HepG2 (cell line): Measurements from ENCODE around the gene LRIG1. TPM values are rescaled to one million over a fixed set of nuclear protein-coding genes. Genes with fewer than 3 reads are reported as not detected.

ENCODE experiments used
- ARNT2 ChIP-seq: sonication (generic); formaldehyde crosslinking; IDR thresholded peaks from 2 replicates; pipeline ENCODE4 v1.8.0; 2022; ENCODE audit warnings: mild to moderate bottlenecking, low read depth, missing genetic modification reagents, moderate library complexity
- EP300 ChIP-seq, 3 experiments: sonication (generic) in 1 of 3; formaldehyde crosslinking in 1 of 3; IDR thresholded peaks; 2 replicates each; pipeline versions ENCODE4 v1.5.1 to v1.6.1; 2011 to 2020; ENCODE audit warnings: low read depth in 2 of 3, low read length in 2 of 3, borderline replicate concordance in 1 of 3, improper control_type of control experiment in 1 of 3, mild to moderate bottlenecking in 1 of 3, missing genetic modification reagents in 1 of 3, moderate library complexity in 1 of 3
- ERF ChIP-seq: IDR thresholded peaks from 2 replicates; pipeline ENCODE4 v1.6.1; 2018; ENCODE audit warnings: missing biosample characterization, missing genetic modification reagents
- HOXA5 ChIP-seq: sonication (generic); formaldehyde crosslinking; IDR thresholded peaks from 2 replicates; pipeline ENCODE4 v1.4.0; 2020; ENCODE audit warnings: missing genetic modification reagents
- JARID2 ChIP-seq: sonication (generic); formaldehyde crosslinking; IDR thresholded peaks from 2 replicates; pipeline ENCODE4 v1.8.1; 2023; ENCODE audit warnings: missing genetic modification reagents, inconsistent platforms; ENCODE audit not compliant: insufficient replicate concordance
- KDM5B ChIP-seq: sonication (generic); formaldehyde crosslinking; IDR thresholded peaks from 2 replicates; pipeline ENCODE4 v1.4.0; 2020; ENCODE audit warnings: missing genetic modification reagents, mild to moderate bottlenecking, borderline replicate concordance
- MAFG ChIP-seq: sonication (generic); formaldehyde crosslinking; IDR thresholded peaks from 2 replicates; pipeline ENCODE4 v1.5.1; 2020; ENCODE audit warnings: mild to moderate bottlenecking, missing genetic modification reagents
- SP4 ChIP-seq: sonication (generic); formaldehyde crosslinking; IDR thresholded peaks from 2 replicates; pipeline ENCODE4 v1.8.1; 2023; ENCODE audit warnings: mild to moderate bottlenecking, missing genetic modification reagents
- SP5 ChIP-seq: IDR thresholded peaks from 2 replicates; pipeline ENCODE4 v1.6.1; 2016; ENCODE audit warnings: low read depth, borderline replicate concordance
- STAG1 ChIP-seq: sonication (generic); formaldehyde crosslinking; IDR thresholded peaks from 2 replicates; pipeline ENCODE4 v1.4.0; 2020; ENCODE audit warnings: missing genetic modification reagents
- TSC22D2 ChIP-seq: sonication (generic); formaldehyde crosslinking; IDR thresholded peaks from 2 replicates; pipeline ENCODE4 v1.5.1; 2020; ENCODE audit warnings: missing genetic modification reagents, mild to moderate bottlenecking, borderline replicate concordance
- ZIK1 ChIP-seq: sonication (generic); formaldehyde crosslinking; IDR thresholded peaks from 2 replicates; pipeline ENCODE4 v1.5.0; 2020; ENCODE audit warnings: mild to moderate bottlenecking, low read depth, missing genetic modification reagents, borderline replicate concordance
- ZKSCAN1 ChIP-seq: fragments of 150-350 bp; IDR thresholded peaks from 2 replicates; pipeline ENCODE4 v1.6.1; 2014; ENCODE audit warnings: low read length
- ZNF674 ChIP-seq: sonication (generic); formaldehyde crosslinking; IDR thresholded peaks from 2 replicates; pipeline ENCODE4 v1.5.0; 2020; ENCODE audit warnings: low read depth, mild to moderate bottlenecking, missing genetic modification reagents
- ZNF713 ChIP-seq: sonication (generic); formaldehyde crosslinking; IDR thresholded peaks from 2 replicates; pipeline ENCODE4 v1.4.0; 2020; ENCODE audit warnings: mild to moderate bottlenecking, missing genetic modification reagents
- ZNF768 ChIP-seq: sonication (generic); formaldehyde crosslinking; IDR thresholded peaks from 2 replicates; pipeline ENCODE4 v1.4.0; 2020; ENCODE audit warnings: missing genetic modification reagents
- ZNF782 ChIP-seq: sonication (generic); formaldehyde crosslinking; IDR thresholded peaks from 2 replicates; pipeline ENCODE4 v1.4.0; 2020; ENCODE audit warnings: missing genetic modification reagents, mild to moderate bottlenecking, borderline replicate concordance
- polyA plus RNA-seq, 8 experiments: library from polyadenylated mRNA; depleted of rRNA in 3 of 8; stranded (reverse) in 7 of 8; unstranded in 1 of 8; fragments of >200 nt; fragmentation: Illumina TruSeq in 4 of 8; extraction: Trizol in 4 of 8; gene quantifications; 2 replicates each; pipeline versions ENCODE4 v1.2.1 to v1.2.3, GENCODE V29; 2011 to 2016; ENCODE audit warnings: low read depth in 4 of 8, missing spikeins in 1 of 8, mixed read lengths in 1 of 8; ENCODE audit not compliant: insufficient read depth in 1 of 8
- total RNA-seq, 5 experiments: library from RNA; depleted of rRNA; stranded (reverse); fragments of >200 nt; fragmentation: Illumina TruSeq; extraction: Trizol; gene quantifications; 2 replicates each; pipeline ENCODE4 v1.2.3, GENCODE V29; 2016; ENCODE audit warnings: low read depth in 1 of 5
- TF ChIP-seq, protein P1 (sequence below): sonication (generic); formaldehyde crosslinking; conservative IDR thresholded peaks from 2 replicates; pipeline ENCODE4 v1.4.0; 2020; ENCODE audit warnings: missing genetic modification reagents
- TF ChIP-seq, protein P2 (sequence below): sonication (generic); formaldehyde crosslinking; IDR thresholded peaks from 2 replicates; pipeline ENCODE4 v1.8.1; 2023; ENCODE audit warnings: mild to moderate bottlenecking, missing genetic modification reagents, borderline replicate concordance
- TF ChIP-seq, protein P3 (sequence below): sonication (generic); formaldehyde crosslinking; IDR thresholded peaks from 2 replicates; pipeline ENCODE4 v1.4.0; 2020; ENCODE audit warnings: missing genetic modification reagents, mild to moderate bottlenecking, borderline replicate concordance
- TF ChIP-seq, protein P4 (sequence below): sonication (generic); formaldehyde crosslinking; IDR thresholded peaks from 2 replicates; pipeline ENCODE4 v1.4.0; 2020; ENCODE audit warnings: mild to moderate bottlenecking, missing genetic modification reagents
- TF ChIP-seq, protein P5 (sequence below): sonication (generic); formaldehyde crosslinking; conservative IDR thresholded peaks from 2 replicates; pipeline ENCODE4 v1.8.0; 2022; ENCODE audit warnings: low read depth, missing genetic modification reagents
- TF ChIP-seq, protein P6 (sequence below): sonication (generic); formaldehyde crosslinking; IDR thresholded peaks from 2 replicates; pipeline ENCODE4 v1.4.0; 2020; ENCODE audit warnings: missing genetic modification reagents

The LRIG1 gene
- total and polyA plus RNA-seq, 2 of the 13 experiments (the other 11 are each of a cell fraction or from before 2014, with no cell fraction given), result 17.8 to 24.8 TPM

DNA sequence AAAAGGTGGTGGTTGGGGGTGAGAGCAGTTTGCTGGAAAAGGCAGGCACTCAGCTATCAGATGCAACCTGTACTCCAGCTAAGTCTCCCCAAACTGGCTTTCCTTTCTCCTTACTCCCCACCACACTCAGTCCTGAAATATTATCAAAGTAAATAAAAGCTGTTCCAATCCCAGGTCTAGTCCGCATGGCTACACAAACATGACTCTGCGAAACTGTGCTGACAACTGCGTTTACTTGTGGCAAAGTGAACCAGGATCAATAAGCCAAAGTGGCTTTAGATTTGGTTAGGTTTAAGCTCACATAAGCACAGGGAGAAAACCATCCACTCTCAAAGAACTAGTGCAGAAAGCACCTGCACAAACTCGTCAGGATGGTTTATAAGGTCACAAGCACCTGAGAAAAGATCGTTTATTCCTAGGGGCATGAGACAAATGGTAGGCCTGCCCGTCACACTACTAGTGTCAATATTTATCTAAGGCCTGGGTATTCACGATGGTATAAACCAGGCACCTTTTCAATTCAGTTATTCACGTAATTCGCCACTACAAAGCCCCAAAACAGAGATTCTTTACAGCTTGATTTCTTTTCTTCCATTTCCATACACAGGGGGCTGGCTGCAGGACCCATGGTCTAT lies 25.3 kb downstream of the LRIG1 start (continued):
- TF ChIP-seq, protein P1, sequence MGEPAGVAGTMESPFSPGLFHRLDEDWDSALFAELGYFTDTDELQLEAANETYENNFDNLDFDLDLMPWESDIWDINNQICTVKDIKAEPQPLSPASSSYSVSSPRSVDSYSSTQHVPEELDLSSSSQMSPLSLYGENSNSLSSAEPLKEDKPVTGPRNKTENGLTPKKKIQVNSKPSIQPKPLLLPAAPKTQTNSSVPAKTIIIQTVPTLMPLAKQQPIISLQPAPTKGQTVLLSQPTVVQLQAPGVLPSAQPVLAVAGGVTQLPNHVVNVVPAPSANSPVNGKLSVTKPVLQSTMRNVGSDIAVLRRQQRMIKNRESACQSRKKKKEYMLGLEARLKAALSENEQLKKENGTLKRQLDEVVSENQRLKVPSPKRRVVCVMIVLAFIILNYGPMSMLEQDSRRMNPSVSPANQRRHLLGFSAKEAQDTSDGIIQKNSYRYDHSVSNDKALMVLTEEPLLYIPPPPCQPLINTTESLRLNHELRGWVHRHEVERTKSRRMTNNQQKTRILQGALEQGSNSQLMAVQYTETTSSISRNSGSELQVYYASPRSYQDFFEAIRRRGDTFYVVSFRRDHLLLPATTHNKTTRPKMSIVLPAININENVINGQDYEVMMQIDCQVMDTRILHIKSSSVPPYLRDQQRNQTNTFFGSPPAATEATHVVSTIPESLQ (CRISPR knock-in tag), result no peak
- TF ChIP-seq ZNF782 (CRISPR knock-in tag) (no peak), SP5 (CRISPR knock-in tag) (peak; percentile 23; the same call in 1 of the 2 replicates), ARNT2 (CRISPR knock-in tag) (no peak), ZNF713 (CRISPR knock-in tag) (no peak), EP300 (IDR thresholded peaks at IDR 0.05; ENCODE audit: low read depth in 2 of 2, low read length in 2 of 2) (peak in 1 of 2 experiments; percentile 51; a peak in 1 of 4 replicates), EP300 (CRISPR knock-in tag; IDR thresholded peaks at IDR 0.05; ENCODE audit: borderline replicate concordance) (no peak), ZKSCAN1 (no peak), TSC22D2 (no peak), ZIK1 (no peak), ERF (CRISPR knock-in tag) (0 out of 2 replicates have a peak, but pooled peaks have one; percentile 58), MAFG (CRISPR knock-in tag) (peak; percentile 80), KDM5B (CRISPR knock-in tag) (no peak), JARID2 (CRISPR knock-in tag) (no peak), ZNF768 (CRISPR knock-in tag) (no peak), HOXA5 (CRISPR knock-in tag) (no peak), ZNF674 (CRISPR knock-in tag) (no peak), SP4 (CRISPR knock-in tag) (no peak), STAG1 (CRISPR knock-in tag) (no peak)
- TF ChIP-seq, protein P2, sequence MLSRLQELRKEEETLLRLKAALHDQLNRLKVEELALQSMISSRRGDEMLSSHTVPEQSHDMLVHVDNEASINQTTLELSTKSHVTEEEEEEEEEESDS (CRISPR knock-in tag), result no peak
- TF ChIP-seq, protein P3, sequence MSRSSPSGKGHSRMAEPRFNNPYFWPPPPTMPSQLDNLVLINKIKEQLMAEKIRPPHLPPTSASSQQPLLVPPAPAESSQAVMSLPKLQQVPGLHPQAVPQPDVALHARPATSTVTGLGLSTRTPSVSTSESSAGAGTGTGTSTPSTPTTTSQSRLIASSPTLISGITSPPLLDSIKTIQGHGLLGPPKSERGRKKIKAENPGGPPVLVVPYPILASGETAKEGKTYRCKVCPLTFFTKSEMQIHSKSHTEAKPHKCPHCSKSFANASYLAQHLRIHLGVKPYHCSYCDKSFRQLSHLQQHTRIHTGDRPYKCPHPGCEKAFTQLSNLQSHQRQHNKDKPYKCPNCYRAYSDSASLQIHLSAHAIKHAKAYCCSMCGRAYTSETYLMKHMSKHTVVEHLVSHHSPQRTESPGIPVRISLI (CRISPR knock-in tag), result no peak
- TF ChIP-seq, protein P4, sequence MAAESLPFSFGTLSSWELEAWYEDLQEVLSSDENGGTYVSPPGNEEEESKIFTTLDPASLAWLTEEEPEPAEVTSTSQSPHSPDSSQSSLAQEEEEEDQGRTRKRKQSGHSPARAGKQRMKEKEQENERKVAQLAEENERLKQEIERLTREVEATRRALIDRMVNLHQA (CRISPR knock-in tag), result no peak
- TF ChIP-seq, protein P5, sequence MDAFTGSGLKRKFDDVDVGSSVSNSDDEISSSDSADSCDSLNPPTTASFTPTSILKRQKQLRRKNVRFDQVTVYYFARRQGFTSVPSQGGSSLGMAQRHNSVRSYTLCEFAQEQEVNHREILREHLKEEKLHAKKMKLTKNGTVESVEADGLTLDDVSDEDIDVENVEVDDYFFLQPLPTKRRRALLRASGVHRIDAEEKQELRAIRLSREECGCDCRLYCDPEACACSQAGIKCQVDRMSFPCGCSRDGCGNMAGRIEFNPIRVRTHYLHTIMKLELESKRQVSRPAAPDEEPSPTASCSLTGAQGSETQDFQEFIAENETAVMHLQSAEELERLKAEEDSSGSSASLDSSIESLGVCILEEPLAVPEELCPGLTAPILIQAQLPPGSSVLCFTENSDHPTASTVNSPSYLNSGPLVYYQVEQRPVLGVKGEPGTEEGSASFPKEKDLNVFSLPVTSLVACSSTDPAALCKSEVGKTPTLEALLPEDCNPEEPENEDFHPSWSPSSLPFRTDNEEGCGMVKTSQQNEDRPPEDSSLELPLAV (CRISPR knock-in tag), result no peak
- TF ChIP-seq, protein P6, sequence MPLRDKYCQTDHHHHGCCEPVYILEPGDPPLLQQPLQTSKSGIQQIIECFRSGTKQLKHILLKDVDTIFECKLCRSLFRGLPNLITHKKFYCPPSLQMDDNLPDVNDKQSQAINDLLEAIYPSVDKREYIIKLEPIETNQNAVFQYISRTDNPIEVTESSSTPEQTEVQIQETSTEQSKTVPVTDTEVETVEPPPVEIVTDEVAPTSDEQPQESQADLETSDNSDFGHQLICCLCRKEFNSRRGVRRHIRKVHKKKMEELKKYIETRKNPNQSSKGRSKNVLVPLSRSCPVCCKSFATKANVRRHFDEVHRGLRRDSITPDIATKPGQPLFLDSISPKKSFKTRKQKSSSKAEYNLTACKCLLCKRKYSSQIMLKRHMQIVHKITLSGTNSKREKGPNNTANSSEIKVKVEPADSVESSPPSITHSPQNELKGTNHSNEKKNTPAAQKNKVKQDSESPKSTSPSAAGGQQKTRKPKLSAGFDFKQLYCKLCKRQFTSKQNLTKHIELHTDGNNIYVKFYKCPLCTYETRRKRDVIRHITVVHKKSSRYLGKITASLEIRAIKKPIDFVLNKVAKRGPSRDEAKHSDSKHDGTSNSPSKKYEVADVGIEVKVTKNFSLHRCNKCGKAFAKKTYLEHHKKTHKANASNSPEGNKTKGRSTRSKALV (CRISPR knock-in tag), result no peak
